Astrocyte (in vitro differentiated cells and primary cell): ENCODE results near the gene BABAM1. TPM values are rescaled to one million over a fixed set of nuclear protein-coding genes. Genes with fewer than 3 reads are reported as not detected.

Experiments used
- DNase-seq: peaks from one replicate; pipeline ENCODE4 v3.0.0-alpha.2; 2010; ENCODE audit warnings: low read depth
- FAIRE-seq: peaks from 2 replicates; lab custom pipeline; 2011; peaks lifted over from hg19 to GRCh38; lab: Jason Lieb, UNC
- H2AFZ ChIP-seq: 2 replicates; pipeline ENCODE4 v1.6.0; 2012; ENCODE audit warnings: low read depth, low read length, inconsistent platforms
- H3K27ac ChIP-seq: 2 replicates; pipeline ENCODE4 v1.5.1; 2011; ENCODE audit warnings: low read depth, low read length, inconsistent platforms
- H3K27me3 ChIP-seq: 2 replicates; pipeline ENCODE4 v1.6.0; 2011; ENCODE audit warnings: low read length, inconsistent platforms; ENCODE audit not compliant: insufficient read depth
- H3K36me3 ChIP-seq: 2 replicates; pipeline ENCODE4 v1.5.1; 2011; ENCODE audit warnings: low read length, inconsistent platforms; ENCODE audit not compliant: insufficient read depth
- H3K4me1 ChIP-seq: 2 replicates; pipeline ENCODE4 v1.5.1; 2011; ENCODE audit warnings: low read length, inconsistent platforms; ENCODE audit not compliant: insufficient read depth
- H3K4me2 ChIP-seq: 2 replicates; pipeline ENCODE4 v1.6.0; 2012; ENCODE audit warnings: low read length, inconsistent platforms
- H3K4me3 ChIP-seq: 2 replicates; pipeline ENCODE4 v1.5.1; 2011; ENCODE audit warnings: low read depth, mild to moderate bottlenecking, low read length, inconsistent platforms; ENCODE audit not compliant: insufficient read depth
- H3K79me2 ChIP-seq: 2 replicates; pipeline ENCODE4 v1.6.0; 2012; ENCODE audit warnings: mild to moderate bottlenecking, low read length, inconsistent platforms; ENCODE audit not compliant: insufficient read depth
- H3K9ac ChIP-seq: 2 replicates; pipeline ENCODE4 v1.6.0; 2012; ENCODE audit warnings: mild to moderate bottlenecking, low read length, inconsistent platforms
- H3K9me3 ChIP-seq: 2 replicates; pipeline ENCODE4 v1.5.1; 2012; ENCODE audit warnings: low read depth, mild to moderate bottlenecking, low read length, inconsistent platforms; ENCODE audit not compliant: insufficient read depth
- H4K20me1 ChIP-seq: 2 replicates; pipeline ENCODE4 v1.6.0; 2012; ENCODE audit warnings: low read length, inconsistent platforms; ENCODE audit not compliant: insufficient read depth
- H3K27ac Mint-ChIP-seq: one replicate; pipeline ENCODE4 v1.8.0; 2021; ENCODE audit warnings: mild to moderate bottlenecking, mixed read lengths; ENCODE audit not compliant: unreplicated experiment
- H3K27me3 Mint-ChIP-seq: one replicate; pipeline ENCODE4 v1.8.0; 2021; ENCODE audit warnings: low read depth, mixed read lengths; ENCODE audit not compliant: unreplicated experiment
- H3K36me3 Mint-ChIP-seq: one replicate; pipeline ENCODE4 v1.8.0; 2021; ENCODE audit warnings: low read depth, mixed read lengths; ENCODE audit not compliant: unreplicated experiment
- H3K4me1 Mint-ChIP-seq: one replicate; pipeline ENCODE4 v1.8.0; 2021; ENCODE audit warnings: low read depth, mixed read lengths; ENCODE audit not compliant: unreplicated experiment
- H3K4me3 Mint-ChIP-seq: one replicate; pipeline ENCODE4 v1.8.0; 2021; ENCODE audit warnings: mild to moderate bottlenecking, moderate library complexity, mixed read lengths; ENCODE audit not compliant: unreplicated experiment
- H3K9me3 Mint-ChIP-seq: one replicate; pipeline ENCODE4 v1.8.0; 2021; ENCODE audit warnings: mild to moderate bottlenecking, mixed read lengths; ENCODE audit not compliant: unreplicated experiment
- EZH2 ChIP-seq: IDR thresholded peaks from 2 replicates; pipeline ENCODE4 v1.6.1; 2012; ENCODE audit warnings: mild to moderate bottlenecking, low read length, inconsistent platforms; ENCODE audit not compliant: insufficient read depth
- total RNA-seq: library from RNA; stranded (reverse); gene quantifications from 2 replicates; pipeline ENCODE4 v1.2.1, GENCODE V29; 2021
- TF ChIP-seq, protein P1 (sequence below): IDR thresholded peaks from 2 replicates; pipeline ENCODE4 v1.5.1; 2011; ENCODE audit warnings: low read depth, mild to moderate bottlenecking, inconsistent platforms, low read length, moderate library complexity; ENCODE audit not compliant: insufficient read depth

Gene BABAM1
- total RNA-seq, 1 donor from 2014 or later: 112 TPM

GRCh38 chr19:17309965-17310461, 42.8 kb downstream of the BABAM1 start:
- FAIRE-seq (no peak), DNase-seq (no peak)
- Histone ChIP-seq H3K4me3 (peak overlapping the region; percentile 76), H3K9ac (peak overlapping the region; percentile 95), H3K4me2 (peak overlapping the region; percentile 91), H3K4me1 (peaks cover 28% of the 10 kb centered on the region), H3K27me3 (no peaks in the 10 kb centered on the region), H2AFZ (no peak overlapping the region), H3K9me3 (no peaks in the 10 kb centered on the region), H3K79me2 (peaks cover 58% of the 10 kb centered on the region), H3K27ac (peak overlapping the region; percentile 77), H4K20me1 (peaks cover 43% of the 10 kb centered on the region), H3K36me3 (no peaks in the 10 kb centered on the region)
- Mint-ChIP-seq H3K9me3 (no peaks in the 10 kb centered on the region), H3K4me1 (peaks cover 22% of the 10 kb centered on the region), H3K27ac (peak overlapping the region; percentile 85), H3K4me3 (peak overlapping the region; percentile 91), H3K27me3 (no peaks in the 10 kb centered on the region), H3K36me3 (peaks cover 3% of the 10 kb centered on the region)
- no peak for TF ChIP-seq EZH2
- TF ChIP-seq, protein P1, sequence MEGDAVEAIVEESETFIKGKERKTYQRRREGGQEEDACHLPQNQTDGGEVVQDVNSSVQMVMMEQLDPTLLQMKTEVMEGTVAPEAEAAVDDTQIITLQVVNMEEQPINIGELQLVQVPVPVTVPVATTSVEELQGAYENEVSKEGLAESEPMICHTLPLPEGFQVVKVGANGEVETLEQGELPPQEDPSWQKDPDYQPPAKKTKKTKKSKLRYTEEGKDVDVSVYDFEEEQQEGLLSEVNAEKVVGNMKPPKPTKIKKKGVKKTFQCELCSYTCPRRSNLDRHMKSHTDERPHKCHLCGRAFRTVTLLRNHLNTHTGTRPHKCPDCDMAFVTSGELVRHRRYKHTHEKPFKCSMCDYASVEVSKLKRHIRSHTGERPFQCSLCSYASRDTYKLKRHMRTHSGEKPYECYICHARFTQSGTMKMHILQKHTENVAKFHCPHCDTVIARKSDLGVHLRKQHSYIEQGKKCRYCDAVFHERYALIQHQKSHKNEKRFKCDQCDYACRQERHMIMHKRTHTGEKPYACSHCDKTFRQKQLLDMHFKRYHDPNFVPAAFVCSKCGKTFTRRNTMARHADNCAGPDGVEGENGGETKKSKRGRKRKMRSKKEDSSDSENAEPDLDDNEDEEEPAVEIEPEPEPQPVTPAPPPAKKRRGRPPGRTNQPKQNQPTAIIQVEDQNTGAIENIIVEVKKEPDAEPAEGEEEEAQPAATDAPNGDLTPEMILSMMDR: no peak

DNA sequence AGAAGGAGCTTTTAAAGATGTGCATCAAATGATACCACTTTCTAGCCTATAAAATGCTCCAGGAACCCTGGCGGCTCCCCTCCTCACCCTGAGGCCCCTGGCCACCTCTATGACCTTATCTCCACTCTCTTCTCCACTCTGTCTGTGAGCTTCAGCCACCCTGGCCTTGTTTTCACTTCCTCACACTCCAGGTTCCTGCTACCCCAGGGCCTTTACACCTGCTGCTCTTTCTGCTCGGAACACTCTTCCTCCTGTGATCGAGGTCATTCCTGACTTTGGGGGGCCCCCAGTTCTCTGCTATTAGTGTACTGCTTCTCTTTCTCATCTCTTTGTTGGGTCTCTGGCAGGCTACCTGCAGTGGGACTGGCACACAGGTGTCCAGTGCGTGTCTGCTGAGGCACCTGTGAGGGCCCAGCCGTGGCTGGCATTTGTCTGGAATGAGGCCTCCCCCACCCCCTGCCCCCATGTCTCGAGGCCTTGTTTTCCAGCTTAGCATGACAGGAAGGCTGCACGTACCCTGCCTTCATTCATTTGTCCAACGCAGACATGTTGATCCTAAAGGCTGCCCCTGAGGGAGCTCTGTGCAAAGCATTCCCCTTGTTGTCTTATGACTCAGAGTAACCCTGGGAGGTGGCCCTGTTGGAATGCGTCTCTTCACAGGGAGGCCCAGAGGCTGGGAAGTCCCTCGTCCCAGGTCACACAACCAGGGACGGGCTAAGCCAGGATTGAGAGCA, 44.4 kb downstream of the BABAM1 start:
- Mint-ChIP-seq H3K36me3 (peaks cover 10% of the 10 kb centered on the region), H3K9me3 (no peaks in the 10 kb centered on the region), H3K4me3 (peak overlapping the region; percentile 75), H3K27me3 (no peaks in the 10 kb centered on the region), H3K27ac (peak overlapping the region; percentile 83), H3K4me1 (peaks cover 22% of the 10 kb centered on the region)
- H3K27ac ChIP-seq: peak overlapping the region; percentile 85
- H3K27me3 ChIP-seq: no peaks in the 10 kb centered on the region
- no peak overlapping the region for H2AFZ ChIP-seq
- H3K9me3 ChIP-seq: no peaks in the 10 kb centered on the region
- peak overlapping the region; percentile 77 for H3K9ac ChIP-seq
- H3K4me2 ChIP-seq: peak overlapping the region; percentile 78
- FAIRE-seq (peak; percentile 39), DNase-seq (peak; percentile 55)
- TF ChIP-seq EZH2: no peak
- TF ChIP-seq, protein P1: no peak
- peaks cover 52% of the 10 kb centered on the region for H3K79me2 ChIP-seq
- peak overlapping the region; percentile 22 for H3K4me3 ChIP-seq
- H3K4me1 ChIP-seq: peaks cover 24% of the 10 kb centered on the region
- H3K36me3 ChIP-seq: peaks cover 3% of the 10 kb centered on the region
- peaks cover 47% of the 10 kb centered on the region for H4K20me1 ChIP-seq
